A673 (cell line): Measurements from ENCODE around the gene CEMIP2. TPM values are rescaled to one million over a fixed set of nuclear protein-coding genes. Genes with fewer than 3 reads are reported as not detected.

Source experiments
- BruUV-seq: library from RNA; stranded (reverse); fragments of 400-500 nt; replicated peaks from 2 replicates; lab custom pipeline; 2021; lab: Mats Ljungman, UMichigan
- CTCF ChIA-PET: fragments of 300-600 bp; sonication (Branson Sonifier 250); formaldehyde crosslinking; loops from one replicate; lab custom pipeline; 2022; ENCODE audit warnings: antibody characterized with exemption; lab: Charles Lee
- POLR2A ChIA-PET: fragments of 300-600 bp; sonication (Branson Sonifier 250); formaldehyde crosslinking; loops from one replicate; lab custom pipeline; 2022; ENCODE audit warnings: antibody characterized with exemption; ENCODE audit not compliant: low non-redundant PET; lab: Charles Lee
- DNase-seq: peaks from one replicate; pipeline ENCODE4 v3.0.0-alpha.2; 2015; ENCODE audit warnings: low spot score
- H3K27ac ChIP-seq: fragments of 200-600 bp; sonication (generic); 2 replicates; pipeline ENCODE4 v1.5.1; 2016; ENCODE audit warnings: mixed run types, low read depth, mild to moderate bottlenecking, mixed read lengths, antibody characterized with exemption, low read length; ENCODE audit not compliant: poor library complexity, severe bottlenecking
- H3K27me3 ChIP-seq: fragments of 200-600 bp; sonication (generic); replicated peaks from 2 replicates; pipeline ENCODE4 v1.6.1; 2017; ENCODE audit warnings: mixed run types, low read depth, mild to moderate bottlenecking, mixed read lengths, antibody characterized with exemption, low read length; ENCODE audit not compliant: insufficient read depth, poor library complexity
- H3K36me3 ChIP-seq: fragments of 200-600 bp; sonication (generic); 2 replicates; pipeline ENCODE4 v1.6.1; 2016; ENCODE audit warnings: mixed run types, mild to moderate bottlenecking, mixed read lengths, antibody characterized with exemption, low read length; ENCODE audit not compliant: insufficient read depth, poor library complexity, severe bottlenecking
- H3K4me1 ChIP-seq: fragments of 200-600 bp; sonication (generic); 2 replicates; pipeline ENCODE4 v1.6.1; 2017; ENCODE audit warnings: mixed run types, mild to moderate bottlenecking, mixed read lengths, antibody characterized with exemption, low read length; ENCODE audit not compliant: insufficient read depth, poor library complexity, severe bottlenecking
- H3K4me3 ChIP-seq: fragments of 200-600 bp; sonication (generic); 2 replicates; pipeline ENCODE4 v1.5.1; 2016; ENCODE audit warnings: low read depth, mixed run types, mild to moderate bottlenecking, mixed read lengths, low read length; ENCODE audit not compliant: poor library complexity, severe bottlenecking
- H3K9me3 ChIP-seq: fragments of 200-600 bp; sonication (generic); 2 replicates; pipeline ENCODE4 v1.6.1; 2016; ENCODE audit warnings: mixed run types, low read depth, mild to moderate bottlenecking, mixed read lengths, antibody characterized with exemption, low read length; ENCODE audit not compliant: poor library complexity, severe bottlenecking
- EZH2 ChIP-seq: fragments of 200-600 bp; sonication (generic); IDR thresholded peaks from 2 replicates; pipeline ENCODE4 v1.6.1; 2017; ENCODE audit warnings: borderline replicate concordance, low read depth, mild to moderate bottlenecking, mixed read lengths, antibody characterized with exemption, low read length; ENCODE audit not compliant: poor library complexity, severe bottlenecking
- intact Hi-C: fragments of 100-400 bp; cut with micrococcal nuclease; formaldehyde crosslinking; loops from one replicate; pipeline ENCODE4 v1.10.0; 2022; ENCODE audit not compliant: unreplicated experiment
- total RNA-seq: library from RNA; stranded (reverse); gene quantifications from 2 replicates; pipeline ENCODE4 v1.2.3, GENCODE V29; 2021
- TF ChIP-seq, protein P1 (sequence below): fragments of 300-800, 200-600 bp; sonication (generic); conservative IDR thresholded peaks from 2 replicates; pipeline ENCODE4 v1.5.1; 2017; ENCODE audit warnings: low read depth, mild to moderate bottlenecking, antibody characterized with exemption, low read length, moderate library complexity, mixed read lengths

CEMIP2 gene
- total RNA-seq, 1 experiment from 2014 or later: 32.9 TPM

DNA sequence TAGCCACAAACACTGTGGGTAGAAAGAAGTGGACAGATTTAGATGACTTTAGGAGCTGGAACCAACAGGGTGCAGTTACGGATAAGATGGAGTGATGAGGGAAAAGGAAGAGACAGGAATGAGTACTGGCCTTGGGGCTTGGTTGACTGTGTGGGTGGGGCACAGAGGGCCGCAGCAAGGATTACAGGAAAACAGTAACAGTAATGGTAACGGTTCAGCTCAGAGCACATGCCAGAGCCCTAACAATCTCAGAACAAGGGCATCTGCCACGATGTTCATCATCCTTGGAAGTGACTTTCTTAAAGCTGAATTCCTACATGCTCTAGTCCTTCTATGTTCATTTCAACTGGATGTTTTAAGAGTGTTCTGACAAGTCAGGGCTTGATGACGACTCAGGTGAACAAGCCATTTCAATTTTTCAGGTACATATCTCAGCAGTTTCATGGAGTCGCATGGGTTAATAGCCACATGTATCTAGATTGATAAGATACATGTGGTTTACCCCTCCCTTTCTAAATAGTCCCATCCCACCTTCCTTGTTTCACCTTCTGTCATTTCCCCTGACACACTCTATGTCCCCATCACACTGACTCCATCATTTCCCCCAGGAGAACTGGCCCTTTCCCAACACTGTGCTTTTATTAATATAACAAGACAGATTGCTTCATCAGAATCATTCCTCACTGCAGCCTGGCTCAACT is 65.0 kb downstream of the CEMIP2 start:
- no peaks in the 10 kb centered on the region for H3K27me3 ChIP-seq
- H3K9me3 ChIP-seq: no peaks in the 10 kb centered on the region
- CTCF ChIA-PET: no interaction called here
- DNase-seq: no peak
- H3K4me3 ChIP-seq: no peak overlapping the region
- POLR2A ChIA-PET: no interaction called here
- no peak overlapping the region for H3K27ac ChIP-seq
- H3K36me3 ChIP-seq: no peaks in the 10 kb centered on the region
- H3K4me1 ChIP-seq: no peaks in the 10 kb centered on the region
- intact Hi-C loops: no loop called here
- no TSS peak for BruUV-seq
- no peak for TF ChIP-seq EZH2
- TF ChIP-seq, protein P1, sequence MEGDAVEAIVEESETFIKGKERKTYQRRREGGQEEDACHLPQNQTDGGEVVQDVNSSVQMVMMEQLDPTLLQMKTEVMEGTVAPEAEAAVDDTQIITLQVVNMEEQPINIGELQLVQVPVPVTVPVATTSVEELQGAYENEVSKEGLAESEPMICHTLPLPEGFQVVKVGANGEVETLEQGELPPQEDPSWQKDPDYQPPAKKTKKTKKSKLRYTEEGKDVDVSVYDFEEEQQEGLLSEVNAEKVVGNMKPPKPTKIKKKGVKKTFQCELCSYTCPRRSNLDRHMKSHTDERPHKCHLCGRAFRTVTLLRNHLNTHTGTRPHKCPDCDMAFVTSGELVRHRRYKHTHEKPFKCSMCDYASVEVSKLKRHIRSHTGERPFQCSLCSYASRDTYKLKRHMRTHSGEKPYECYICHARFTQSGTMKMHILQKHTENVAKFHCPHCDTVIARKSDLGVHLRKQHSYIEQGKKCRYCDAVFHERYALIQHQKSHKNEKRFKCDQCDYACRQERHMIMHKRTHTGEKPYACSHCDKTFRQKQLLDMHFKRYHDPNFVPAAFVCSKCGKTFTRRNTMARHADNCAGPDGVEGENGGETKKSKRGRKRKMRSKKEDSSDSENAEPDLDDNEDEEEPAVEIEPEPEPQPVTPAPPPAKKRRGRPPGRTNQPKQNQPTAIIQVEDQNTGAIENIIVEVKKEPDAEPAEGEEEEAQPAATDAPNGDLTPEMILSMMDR: no peak

DNA sequence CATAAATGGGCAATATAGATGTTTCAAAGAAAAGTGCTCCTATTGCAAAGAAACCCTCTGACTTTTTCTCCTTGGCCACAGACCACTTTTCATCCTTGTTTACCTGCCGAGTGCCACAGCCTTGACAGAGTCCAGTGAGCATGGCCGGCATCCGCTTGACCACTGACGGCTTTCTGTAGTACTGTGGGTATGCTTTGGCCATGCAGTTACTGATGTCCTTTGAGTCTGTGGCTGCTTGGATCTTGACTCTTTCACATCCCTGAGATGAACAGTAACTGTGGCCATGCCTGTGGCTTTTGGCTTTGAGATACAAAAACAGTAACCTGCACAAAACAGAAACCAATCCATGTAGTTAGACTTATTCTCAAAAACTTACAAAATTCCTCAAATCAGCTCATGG is 70.4 kb downstream of the CEMIP2 start:
- intact Hi-C loops: no loop called here
- TF ChIP-seq, protein P1: no peak
- no peak for TF ChIP-seq EZH2
- CTCF ChIA-PET: no interaction called here
- no peak overlapping the region for H3K4me3 ChIP-seq
- no peak overlapping the region for H3K27ac ChIP-seq
- no peaks in the 10 kb centered on the region for H3K9me3 ChIP-seq
- DNase-seq: no peak
- no peaks in the 10 kb centered on the region for H3K27me3 ChIP-seq
- POLR2A ChIA-PET: no interaction called here
- H3K36me3 ChIP-seq: no peaks in the 10 kb centered on the region
- no TSS peak for BruUV-seq
- H3K4me1 ChIP-seq: no peaks in the 10 kb centered on the region

DNA sequence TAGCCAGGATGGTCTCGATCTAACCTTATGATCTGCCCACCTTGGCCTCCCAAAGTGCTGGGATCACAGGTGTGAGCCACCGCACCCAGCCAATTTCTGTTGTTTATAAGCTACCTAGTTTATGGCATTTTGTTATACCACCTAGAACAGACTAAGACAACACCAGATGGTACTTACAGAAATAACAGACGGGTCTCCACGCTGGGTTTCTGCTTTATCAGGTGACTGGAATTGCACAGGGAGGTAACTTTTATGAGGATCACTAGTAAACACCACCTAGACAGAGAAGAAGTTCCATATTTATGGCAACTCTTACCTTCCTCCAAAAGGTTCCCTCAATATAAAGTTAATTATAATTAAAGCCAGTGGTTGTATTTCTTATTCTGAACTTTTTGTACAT is 74.0 kb downstream of the CEMIP2 start:
- no peaks in the 10 kb centered on the region for H3K27me3 ChIP-seq
- no peak overlapping the region for H3K4me3 ChIP-seq
- TF ChIP-seq, protein P1: no peak
- TF ChIP-seq EZH2: no peak
- CTCF ChIA-PET: no interaction called here
- POLR2A ChIA-PET: no interaction called here
- BruUV-seq: no TSS peak
- peaks cover 6% of the 10 kb centered on the region for H3K4me1 ChIP-seq
- intact Hi-C loops: no loop called here
- H3K9me3 ChIP-seq: no peaks in the 10 kb centered on the region
- no peaks in the 10 kb centered on the region for H3K36me3 ChIP-seq
- DNase-seq: no peak
- H3K27ac ChIP-seq: no peak overlapping the region
